ENCODE measurements around the gene TWSG1. TPM values are rescaled to one million over a fixed set of nuclear protein-coding genes. Genes with fewer than 3 reads are reported as not detected.

TWSG1 gene
- total RNA-seq, 1 experiment from 2014 or later, result 19.3 TPM

GRCh38 chr18:9337873-9338272 is 3.3 kb downstream of the TWSG1 start:
- no peak overlapping the region for H3K27ac Mint-ChIP-seq
- H3K4me1 Mint-ChIP-seq, result peaks cover 10% of the 10 kb centered on the region; the same call in 1 of the 2 replicates
- ATAC-seq, result no peak
- DNase-seq (ENCODE audit: low spot score), result no peak
- no peak for TF ChIP-seq SMAD3 (CRISPR knock-in tag; IDR thresholded peaks at IDR 0.05; ENCODE audit: borderline replicate concordance)
- TF ChIP-seq JAZF1 (CRISPR knock-in tag; IDR thresholded peaks at IDR 0.05), result no peak
- TF ChIP-seq MLX (CRISPR knock-in tag; IDR thresholded peaks at IDR 0.05), result no peak
- no peak for TF ChIP-seq AR (CRISPR knock-in tag; IDR thresholded peaks at IDR 0.05)
- no peak for TF ChIP-seq NR1H2 (CRISPR knock-in tag; IDR thresholded peaks at IDR 0.05)
- TF ChIP-seq GRHL2 (CRISPR knock-in tag; IDR thresholded peaks at IDR 0.05; ENCODE audit: insufficient replicate concordance, severe bottlenecking), result no peak
- TF ChIP-seq NFE2L1 (CRISPR knock-in tag; IDR thresholded peaks at IDR 0.05), result no peak
- TF ChIP-seq JUN (CRISPR knock-in tag; IDR thresholded peaks at IDR 0.05), result no peak
- TF ChIP-seq CDX4 (CRISPR knock-in tag; IDR thresholded peaks at IDR 0.05; ENCODE audit: borderline replicate concordance), result no peak
- TF ChIP-seq ZNF416 (CRISPR knock-in tag; IDR thresholded peaks at IDR 0.05), result no peak
- TF ChIP-seq ZBTB21 (CRISPR knock-in tag; IDR thresholded peaks at IDR 0.05; ENCODE audit: borderline replicate concordance), result no peak
- no peak for TF ChIP-seq ZNF425 (CRISPR knock-in tag; conservative IDR thresholded peaks at IDR 0.05)
- no peak for TF ChIP-seq E2F1 (CRISPR knock-in tag; IDR thresholded peaks at IDR 0.05)
- H3K9me3 Mint-ChIP-seq, result no peaks in the 10 kb centered on the region
- H3K27me3 Mint-ChIP-seq (ENCODE audit: low read depth), result peaks cover 22% of the 10 kb centered on the region
- no peak overlapping the region for H3K4me3 Mint-ChIP-seq
- ChIA-PET POLR2A (interaction anchor here (0.6 kb wide), 1 partner anchor 259 kb away, joined by 7 read pairs; no protein-coding TSS in a partner anchor), CTCF (no interaction called here)
- peaks cover 12% of the 10 kb centered on the region for H3K36me3 Mint-ChIP-seq

GRCh38 chr18:9340472-9340871 is 5.9 kb downstream of the TWSG1 start:
- Mint-ChIP-seq H3K27me3 (ENCODE audit: low read depth) (peaks cover 6% of the 10 kb centered on the region), H3K4me1 (0 out of 2 replicates have a peak, but pooled peaks cover 4% of the 10 kb centered on the region), H3K36me3 (peaks cover 21% of the 10 kb centered on the region), H3K9me3 (peaks cover 9% of the 10 kb centered on the region), H3K27ac (peak overlapping the region; percentile 57; the same call in 1 of the 2 replicates), H3K4me3 (no peak overlapping the region)
- POLR2A ChIA-PET, result no interaction called here
- no peak for DNase-seq (ENCODE audit: low spot score)
- ATAC-seq, result no peak
- CTCF ChIA-PET, result interaction anchor here (2.1 kb wide), 1 partner anchor 63 kb away, joined by 8 read pairs; no protein-coding TSS in a partner anchor
- TF ChIP-seq NFYB (CRISPR knock-in tag; conservative IDR thresholded peaks at IDR 0.05; ENCODE audit: low read depth) (no peak), ZBTB43 (CRISPR knock-in tag; IDR thresholded peaks at IDR 0.05) (no peak), SMAD3 (CRISPR knock-in tag; IDR thresholded peaks at IDR 0.05; ENCODE audit: borderline replicate concordance) (no peak), ZNF512 (CRISPR knock-in tag; IDR thresholded peaks at IDR 0.05; ENCODE audit: borderline replicate concordance) (no peak), E2F5 (CRISPR knock-in tag; IDR thresholded peaks at IDR 0.05) (no peak), ERG (CRISPR knock-in tag; IDR thresholded peaks at IDR 0.05) (no peak), FOXP1 (CRISPR knock-in tag; IDR thresholded peaks at IDR 0.05; ENCODE audit: borderline replicate concordance) (no peak), ZNF416 (CRISPR knock-in tag; IDR thresholded peaks at IDR 0.05) (no peak), SP1 (CRISPR knock-in tag; conservative IDR thresholded peaks at IDR 0.05) (no peak), ZNF671 (CRISPR knock-in tag; IDR thresholded peaks at IDR 0.05) (no peak), SOX15 (CRISPR knock-in tag; IDR thresholded peaks at IDR 0.05) (no peak)
